IMR-90 (cell line): ENCODE measurements around the gene DLL4. TPM values are rescaled to one million over a fixed set of nuclear protein-coding genes. Genes with fewer than 3 reads are reported as not detected.
A peak's percentile ranks its signal among the peaks of the same experiment; 100 is the strongest.

Experiments
- ATAC-seq: fragments of 200-7000 bp; cut with Tn5 transposase; 2 replicates; pipeline ENCODE4 v1.9.1; 2020; ENCODE audit warnings: low read depth, mild to moderate bottlenecking, moderate library complexity
- BruUV-seq: library from RNA; stranded (reverse); fragments of 400-500 nt; replicated peaks from 2 replicates; lab custom pipeline; 2021; lab: Mats Ljungman, UMichigan
- CTCF ChIA-PET: fragments of 300-600 bp; formaldehyde crosslinking; extraction: SDS; loops from one replicate; lab custom pipeline; 2021; ENCODE audit warnings: antibody characterized with exemption; lab: Yijun Ruan, JAX
- POLR2A ChIA-PET: fragments of 300-600 bp; sonication (Branson Sonifier 250); formaldehyde crosslinking; loops from one replicate; lab custom pipeline; 2022; ENCODE audit warnings: antibody characterized with exemption; ENCODE audit not compliant: unreplicated experiment; lab: Charles Lee
- DNase-seq: peaks from one replicate; pipeline ENCODE4 v3.0.0; 2013
- H2AFZ ChIP-seq: replicated peaks from 2 replicates; pipeline ENCODE3; 2013; ENCODE audit warnings: low read length, mild to moderate bottlenecking; ENCODE audit not compliant: poor library complexity
- H2AK5ac ChIP-seq: 2 replicates; pipeline ENCODE4 v1.6.1; 2013; ENCODE audit warnings: low read depth, low read length, inconsistent platforms
- H2AK9ac ChIP-seq: replicated peaks from 2 replicates; pipeline ENCODE3; 2013; ENCODE audit warnings: mild to moderate bottlenecking, low read depth, low read length, moderate library complexity; ENCODE audit not compliant: poor library complexity
- H2BK120ac ChIP-seq: 2 replicates; pipeline ENCODE4 v1.6.1; 2013; ENCODE audit warnings: low read depth, low read length, inconsistent platforms
- H2BK15ac ChIP-seq: 3 replicates; pipeline ENCODE4 v1.6.1; 2013; ENCODE audit warnings: low read depth, low read length, inconsistent platforms
- H2BK20ac ChIP-seq: 2 replicates; pipeline ENCODE4 v1.6.1; 2013; ENCODE audit warnings: low read depth, mild to moderate bottlenecking, inconsistent platforms, low read length, moderate library complexity
- H2BK5ac ChIP-seq: 2 replicates; pipeline ENCODE4 v1.6.1; 2013; ENCODE audit warnings: mild to moderate bottlenecking, low read depth, low read length, inconsistent platforms; ENCODE audit not compliant: poor library complexity, severe bottlenecking
- H3K14ac ChIP-seq: replicated peaks from 2 replicates; pipeline ENCODE4 v1.6.1; 2013; ENCODE audit warnings: low read depth, low read length, inconsistent platforms
- H3K18ac ChIP-seq: 2 replicates; pipeline ENCODE4 v1.6.1; 2013; ENCODE audit warnings: low read depth, low read length, control low read depth
- H3K23ac ChIP-seq: 2 replicates; pipeline ENCODE4 v1.6.1; 2013; ENCODE audit warnings: low read depth, low read length, inconsistent platforms
- H3K27ac ChIP-seq: 2 replicates; pipeline ENCODE4 v1.5.1; 2013; ENCODE audit warnings: mild to moderate bottlenecking, control low read depth, low read length; ENCODE audit not compliant: insufficient read depth
- H3K27me3 ChIP-seq: 2 replicates; pipeline ENCODE4 v1.6.1; 2013; ENCODE audit warnings: low read length; ENCODE audit not compliant: control insufficient read depth, insufficient read depth
- H3K36me3 ChIP-seq: 2 replicates; pipeline ENCODE4 v1.6.1; 2013; ENCODE audit warnings: low read length, mixed read lengths; ENCODE audit not compliant: control insufficient read depth, insufficient read depth
- H3K4ac ChIP-seq: 2 replicates; pipeline ENCODE4 v1.6.1; 2013; ENCODE audit warnings: low read depth, low read length, inconsistent platforms
- H3K4me1 ChIP-seq: 2 replicates; pipeline ENCODE4 v1.6.1; 2013; ENCODE audit warnings: low read length, mixed read lengths; ENCODE audit not compliant: control insufficient read depth, insufficient read depth
- H3K4me2 ChIP-seq: 2 replicates; pipeline ENCODE4 v1.6.1; 2013; ENCODE audit warnings: low read depth, mild to moderate bottlenecking, control low read depth, low read length, moderate library complexity
- H3K4me3 ChIP-seq: 2 replicates; pipeline ENCODE4 v1.5.1; 2013; ENCODE audit warnings: low read depth, mild to moderate bottlenecking, control low read depth, low read length, moderate library complexity; ENCODE audit not compliant: insufficient read depth
- H3K56ac ChIP-seq: 2 replicates; pipeline ENCODE4 v1.6.1; 2013; ENCODE audit warnings: low read length, inconsistent platforms; ENCODE audit not compliant: insufficient read depth; ENCODE audit errors: extremely low read depth
- H3K79me1 ChIP-seq, 2 experiments: 2 replicates each; pipeline ENCODE4 v1.6.1; 2013; ENCODE audit warnings: low read length in 2 of 2, inconsistent platforms in 1 of 2, low read depth in 1 of 2
- H3K9ac ChIP-seq: 2 replicates; pipeline ENCODE4 v1.6.1; 2013; ENCODE audit warnings: low read depth, low read length, control low read depth
- H3K9me1 ChIP-seq: 2 replicates; pipeline ENCODE4 v1.6.1; 2013; ENCODE audit warnings: low read length, inconsistent platforms; ENCODE audit not compliant: insufficient read depth
- H3K9me3 ChIP-seq: 2 replicates; pipeline ENCODE4 v1.6.1; 2013; ENCODE audit warnings: low read length; ENCODE audit not compliant: control insufficient read depth, insufficient read depth
- H4K20me1 ChIP-seq: 2 replicates; pipeline ENCODE4 v1.6.1; 2013; ENCODE audit warnings: low read length, inconsistent platforms; ENCODE audit not compliant: insufficient read depth
- H4K5ac ChIP-seq: 2 replicates; pipeline ENCODE4 v1.6.1; 2013; ENCODE audit warnings: mild to moderate bottlenecking, low read depth, low read length, control low read depth
- H4K8ac ChIP-seq, 2 experiments: 2 replicates each; pipeline ENCODE4 v1.6.1; 2013; ENCODE audit warnings: low read depth in 2 of 2, low read length in 2 of 2, control low read depth in 1 of 2, inconsistent platforms in 1 of 2
- H4K91ac ChIP-seq: 2 replicates; pipeline ENCODE4 v1.6.1; 2013; ENCODE audit warnings: low read depth, low read length, inconsistent platforms; ENCODE audit not compliant: insufficient read depth
- BHLHE40 ChIP-seq: fragments of 150-350 bp; IDR thresholded peaks from 2 replicates; pipeline ENCODE4 v1.6.1; 2016; ENCODE audit warnings: mild to moderate bottlenecking, low read depth, low read length
- CEBPB ChIP-seq: IDR thresholded peaks from 2 replicates; pipeline ENCODE4 v1.6.1; 2012; ENCODE audit warnings: low read depth, low read length, improper control_type of control experiment
- CHD1 ChIP-seq: IDR thresholded peaks from 2 replicates; pipeline ENCODE4 v1.6.1; 2012; ENCODE audit warnings: low read depth, low read length, improper control_type of control experiment
- FOS ChIP-seq: fragments of 150-350 bp; IDR thresholded peaks from 2 replicates; pipeline ENCODE4 v1.6.1; 2016; ENCODE audit warnings: low read depth, low read length
- MAFK ChIP-seq: IDR thresholded peaks from 2 replicates; pipeline ENCODE4 v1.6.1; 2012; ENCODE audit warnings: low read depth, low read length, improper control_type of control experiment
- MAZ ChIP-seq: IDR thresholded peaks from 2 replicates; pipeline ENCODE4 v1.6.1; 2012; ENCODE audit warnings: low read depth, mild to moderate bottlenecking, low read length, improper control_type of control experiment, moderate library complexity, borderline replicate concordance
- MXI1 ChIP-seq: IDR thresholded peaks from 2 replicates; pipeline ENCODE4 v1.6.1; 2012; ENCODE audit warnings: low read depth, mild to moderate bottlenecking, low read length, moderate library complexity, borderline replicate concordance
- NFE2L2 ChIP-seq: fragments of 150-350 bp; IDR thresholded peaks from 2 replicates; pipeline ENCODE4 v1.6.1; 2016; ENCODE audit warnings: low read depth, mild to moderate bottlenecking, low read length
- POLR2A ChIP-seq: IDR thresholded peaks from 2 replicates; pipeline ENCODE4 v1.6.1; 2012; ENCODE audit warnings: mild to moderate bottlenecking, low read depth, low read length
- RAD21 ChIP-seq: IDR thresholded peaks from 2 replicates; pipeline ENCODE4 v1.6.1; 2012; ENCODE audit warnings: low read length, improper control_type of control experiment
- RCOR1 ChIP-seq: IDR thresholded peaks from 2 replicates; pipeline ENCODE4 v1.6.1; 2012; ENCODE audit warnings: mild to moderate bottlenecking, low read length, improper control_type of control experiment; ENCODE audit not compliant: insufficient replicate concordance
- RFX5 ChIP-seq: IDR thresholded peaks from 2 replicates; pipeline ENCODE4 v1.8.0; 2012; ENCODE audit warnings: low read depth, mild to moderate bottlenecking, low read length, moderate library complexity
- SMC3 ChIP-seq: fragments of 150-350 bp; IDR thresholded peaks from 2 replicates; pipeline ENCODE4 v1.6.1; 2016; ENCODE audit warnings: low read depth, mild to moderate bottlenecking, antibody characterized with exemption, low read length, moderate library complexity
- USF2 ChIP-seq: fragments of 150-350 bp; IDR thresholded peaks from 2 replicates; pipeline ENCODE4 v1.6.1; 2017; ENCODE audit warnings: mild to moderate bottlenecking, antibody characterized with exemption, low read length, low read depth
- WGBS, 2 experiments: methylation state at CpG; one replicate each; pipeline versions ENCODE4 v1.1.5 to v1.1.7; 2013; ENCODE audit warnings: missing lambda C conversion rate in 2 of 2; ENCODE audit not compliant: insufficient read length in 1 of 2; ENCODE audit errors: extremely low coverage in 2 of 2; 5-methylcytosine and 5-hydroxymethylcytosine counted together
- dilution Hi-C: fragments of 300-500 bp; cut with HindIII; formaldehyde crosslinking; loops from one replicate; pipeline ENCODE4 v1.14.3; 2018; ENCODE audit warnings: low sequenced_read_pairs; ENCODE audit not compliant: unreplicated experiment
- in situ Hi-C: fragments of 300-500 bp; cut with MboI; formaldehyde crosslinking; loops from 3 replicates; pipeline ENCODE4 v1.14.3; 2019; ENCODE audit warnings: low sequenced_read_pairs, inconsistent platforms, mixed read lengths
- intact Hi-C: fragments of 100-400 bp; cut with micrococcal nuclease; formaldehyde crosslinking; loops from 2 replicates; pipeline ENCODE4 v1.10.0; 2022
- polyA plus RNA-seq, 3 experiments: library from polyadenylated mRNA; depleted of rRNA; stranded (reverse); fragments of >200 nt; gene quantifications; 2 replicates each; pipeline ENCODE4 v1.2.3, GENCODE V29; 2012; ENCODE audit warnings: low replicate concordance in 1 of 3
- total RNA-seq: library from RNA; depleted of rRNA; stranded (reverse); fragments of >200 nt; gene quantifications from 2 replicates; pipeline ENCODE4 v1.2.3, GENCODE V29; 2012
- TF ChIP-seq, protein P1 (sequence below): fragments of 150-350 bp; IDR thresholded peaks from 2 replicates; pipeline ENCODE4 v1.6.1; 2016; ENCODE audit warnings: low read depth, mild to moderate bottlenecking, low read length, moderate library complexity, borderline replicate concordance

The DLL4 gene
- total and polyA plus RNA-seq, 2 of the 4 experiments (the other 2 are of a cell fraction) = 1.8 to 3.4 TPM

DNA sequence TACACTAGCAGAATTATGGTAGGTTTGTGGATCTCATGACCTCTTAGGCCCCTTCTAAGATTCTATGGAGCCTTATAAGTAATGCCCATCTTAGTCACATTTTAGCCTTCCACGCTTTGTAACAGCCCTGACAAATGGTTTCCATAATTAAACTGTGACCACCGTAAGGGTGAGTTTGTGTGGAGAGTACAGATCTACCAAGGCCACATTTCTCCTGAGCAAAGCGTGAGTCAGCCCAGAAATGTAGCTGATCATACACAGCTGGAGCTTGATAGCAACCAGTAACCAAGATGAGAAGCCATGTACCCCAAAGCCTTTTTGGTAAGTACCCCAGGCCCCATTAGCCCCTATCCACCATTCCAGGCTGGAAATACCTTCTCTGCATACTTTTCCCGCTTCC is 55.8 kb downstream of the DLL4 start:
- peak overlapping the region; percentile 98; the same call in 1 of the 2 replicates for H3K18ac ChIP-seq
- CTCF ChIA-PET = interaction anchor here (1.1 to 2.8 kb wide), 2 partner anchors 37 to 43 kb away, joined by 3 to 16 read pairs; no protein-coding TSS in a partner anchor
- peak; percentile 82 for ATAC-seq
- peaks cover 45% of the 10 kb centered on the region for H3K36me3 ChIP-seq
- H2AK5ac ChIP-seq = peak overlapping the region; percentile 98
- intact Hi-C loops (no loop called here), in situ Hi-C loops (no loop called here), dilution Hi-C loops (no loop called here)
- peak overlapping the region; percentile 97 for H2BK5ac ChIP-seq
- H2AK9ac ChIP-seq = peak overlapping the region; percentile 99
- peak overlapping the region; percentile 99; the same call in 1 of the 2 replicates for H3K23ac ChIP-seq
- WGBS, 2 experiments = no CpG with 5 or more reads among the region's 4 CpGs
- peak overlapping the region; percentile 100 for H4K91ac ChIP-seq
- peak overlapping the region; percentile 97 for H2BK20ac ChIP-seq
- no peaks in the 10 kb centered on the region for H3K9me3 ChIP-seq
- BruUV-seq = no TSS peak
- no peaks in the 10 kb centered on the region; the same call in 1 of the 2 replicates for H4K20me1 ChIP-seq
- peak overlapping the region; percentile 100 for H3K4ac ChIP-seq
- H4K8ac ChIP-seq = peak overlapping the region; percentile 94 to 97
- TF ChIP-seq, protein P1, sequence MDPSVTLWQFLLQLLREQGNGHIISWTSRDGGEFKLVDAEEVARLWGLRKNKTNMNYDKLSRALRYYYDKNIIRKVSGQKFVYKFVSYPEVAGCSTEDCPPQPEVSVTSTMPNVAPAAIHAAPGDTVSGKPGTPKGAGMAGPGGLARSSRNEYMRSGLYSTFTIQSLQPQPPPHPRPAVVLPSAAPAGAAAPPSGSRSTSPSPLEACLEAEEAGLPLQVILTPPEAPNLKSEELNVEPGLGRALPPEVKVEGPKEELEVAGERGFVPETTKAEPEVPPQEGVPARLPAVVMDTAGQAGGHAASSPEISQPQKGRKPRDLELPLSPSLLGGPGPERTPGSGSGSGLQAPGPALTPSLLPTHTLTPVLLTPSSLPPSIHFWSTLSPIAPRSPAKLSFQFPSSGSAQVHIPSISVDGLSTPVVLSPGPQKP = no peak
- TF ChIP-seq RCOR1 = no peak
- TF ChIP-seq RFX5 = no peak
- TF ChIP-seq POLR2A = no peak
- no peak for TF ChIP-seq MAFK
- TF ChIP-seq MAZ = no peak
- TF ChIP-seq RAD21 = no peak
- TF ChIP-seq MXI1 = peak; percentile 35; the same call in 1 of the 2 replicates
- TF ChIP-seq BHLHE40 = peak; percentile 26; the same call in 1 of the 2 replicates
- 0 out of 2 replicates have a peak, but pooled peaks have one; percentile 12 for TF ChIP-seq CEBPB
- peak; percentile 84 for TF ChIP-seq FOS
- TF ChIP-seq NFE2L2 = peak; percentile 42; the same call in 1 of the 2 replicates
- no peak for TF ChIP-seq SMC3
- no peak for TF ChIP-seq USF2
- TF ChIP-seq CHD1 = no peak
- H3K9me1 ChIP-seq = peaks cover 27% of the 10 kb centered on the region
- H3K4me3 ChIP-seq = no peak overlapping the region
- peak overlapping the region; percentile 81 for H3K27ac ChIP-seq
- no peak overlapping the region; the same call in 1 of the 2 replicates for H3K9ac ChIP-seq
- peak; percentile 97 for DNase-seq
- peaks cover 33 to 82% of the 10 kb centered on the region in 2 experiments for H3K79me1 ChIP-seq
- no peaks in the 10 kb centered on the region for H3K27me3 ChIP-seq
- H3K14ac ChIP-seq = peak overlapping the region; percentile 99
- peaks cover 30% of the 10 kb centered on the region for H3K4me1 ChIP-seq
- peak overlapping the region; percentile 96 for H3K56ac ChIP-seq
- peak overlapping the region; percentile 80; the same call in 2 of the 3 replicates for H2BK15ac ChIP-seq
- H2AFZ ChIP-seq = peak overlapping the region; percentile 9
- H3K4me2 ChIP-seq = peak overlapping the region; percentile 17; the same call in 1 of the 2 replicates
- H2BK120ac ChIP-seq = peak overlapping the region; percentile 99
- peak overlapping the region; percentile 35; the same call in 1 of the 2 replicates for H4K5ac ChIP-seq
- POLR2A ChIA-PET = interaction anchor here (1.1 kb wide), 1 partner anchor 28 kb away, joined by 3 read pairs; no protein-coding TSS in a partner anchor
